CD14-positive monocyte (primary cell): ENCODE data around the gene IFT122. TPM values are rescaled to one million over a fixed set of nuclear protein-coding genes. Genes with fewer than 3 reads are reported as not detected.
"Not testable (repeated sequence)": the region's sequence is repeated elsewhere in the genome, so short reads cannot be mapped to it uniquely, and the experiment has no call there.

Source experiments
- DNase-seq, 3 donors: peaks; one replicate each; pipeline ENCODE4 v3.0.0-alpha.2; 2011 to 2022
- H2AFZ ChIP-seq: 2 replicates; pipeline ENCODE4 v1.6.0; 2012; ENCODE audit warnings: mild to moderate bottlenecking, low read depth, low read length, inconsistent platforms; ENCODE audit not compliant: insufficient read depth, poor library complexity, severe bottlenecking
- H3K27ac ChIP-seq, 2 donors: 1 replicate in 1 of 2; 2 replicates in 1 of 2; pipeline ENCODE4 v1.5.1; 2012 to 2013; ENCODE audit warnings: low read length in 2 of 2, control low read depth in 1 of 2, inconsistent platforms in 1 of 2, low read depth in 1 of 2, mild to moderate bottlenecking in 1 of 2
- H3K27me3 ChIP-seq, 2 donors: one replicate each; pipeline versions ENCODE4 v1.6.0 to v1.6.1; 2011 to 2013; ENCODE audit warnings: low read length in 2 of 2; ENCODE audit not compliant: control insufficient read depth in 2 of 2, insufficient read depth in 2 of 2
- H3K36me3 ChIP-seq, 2 donors: replicated peaks in 1 of 2; 1 replicate in 1 of 2; 2 replicates in 1 of 2; pipeline versions ENCODE4 v1.5.1 to v1.6.1; 2012 to 2013; ENCODE audit warnings: low read length in 2 of 2, control low read depth in 1 of 2, inconsistent platforms in 1 of 2, mild to moderate bottlenecking in 1 of 2; ENCODE audit not compliant: insufficient read depth in 2 of 2, control insufficient read depth in 1 of 2
- H3K4me1 ChIP-seq, 2 donors: 1 replicate in 1 of 2; 2 replicates in 1 of 2; pipeline versions ENCODE4 v1.5.1 to v1.6.1; 2012 to 2013; ENCODE audit warnings: low read length in 2 of 2, control low read depth in 1 of 2, inconsistent platforms in 1 of 2, mild to moderate bottlenecking in 1 of 2, moderate library complexity in 1 of 2; ENCODE audit not compliant: insufficient read depth in 2 of 2, control insufficient read depth in 1 of 2
- H3K4me2 ChIP-seq: replicated peaks from 2 replicates; pipeline ENCODE3; 2012; ENCODE audit warnings: low read length, moderate library complexity, mild to moderate bottlenecking; ENCODE audit not compliant: poor library complexity, severe bottlenecking; ENCODE audit errors: extremely low read depth
- H3K4me3 ChIP-seq, 3 experiments: fragments of 200-600 bp in 1 of 3; sonication (generic) in 1 of 3; replicated peaks in 1 of 3; 1 replicate in 2 of 3; 2 replicates in 1 of 3; pipeline ENCODE4 v1.5.1; 2011 to 2013; ENCODE audit warnings: low read length in 3 of 3, mild to moderate bottlenecking in 3 of 3, control low read depth in 2 of 3, low read depth in 2 of 3, inconsistent platforms in 1 of 3, moderate library complexity in 1 of 3
- H3K79me2 ChIP-seq: 2 replicates; pipeline ENCODE4 v1.6.0; 2012; ENCODE audit warnings: mild to moderate bottlenecking, control low read depth, inconsistent platforms, low read length, moderate library complexity; ENCODE audit not compliant: insufficient read depth
- H3K9ac ChIP-seq: 2 replicates; pipeline ENCODE4 v1.6.0; 2017; ENCODE audit warnings: low read length, mild to moderate bottlenecking; ENCODE audit not compliant: insufficient read depth, poor library complexity, severe bottlenecking
- H3K9me3 ChIP-seq, 2 donors: replicated peaks in 1 of 2; 1 replicate in 1 of 2; 2 replicates in 1 of 2; pipeline versions ENCODE4 v1.5.1 to v1.6.1; 2012 to 2013; ENCODE audit warnings: low read length in 2 of 2, control low read depth in 1 of 2; ENCODE audit not compliant: control insufficient read depth in 1 of 2, insufficient read depth in 1 of 2
- H4K20me1 ChIP-seq: 2 replicates; pipeline ENCODE4 v1.6.0; 2012; ENCODE audit warnings: mild to moderate bottlenecking, low read length, control low read depth, moderate library complexity; ENCODE audit not compliant: insufficient read depth
- H3K27ac Mint-ChIP-seq, 7 donors: one replicate each; pipeline ENCODE4 v1.8.0; 2020; ENCODE audit warnings: mild to moderate bottlenecking in 7 of 7, mixed read lengths in 7 of 7, moderate library complexity in 6 of 7, inconsistent platforms in 2 of 7
- H3K27me3 Mint-ChIP-seq, 3 donors: one replicate each; pipeline ENCODE4 v1.8.0; 2021 to 2022; ENCODE audit warnings: low read depth in 3 of 3, mild to moderate bottlenecking in 3 of 3, mixed read lengths in 3 of 3, moderate library complexity in 3 of 3, inconsistent platforms in 1 of 3
- H3K36me3 Mint-ChIP-seq, 2 donors: one replicate each; pipeline ENCODE4 v1.8.0; 2020; ENCODE audit warnings: mixed read lengths in 2 of 2, inconsistent platforms in 1 of 2, mild to moderate bottlenecking in 1 of 2
- H3K4me1 Mint-ChIP-seq: one replicate; pipeline ENCODE4 v1.8.0; 2020; ENCODE audit warnings: mild to moderate bottlenecking, mixed read lengths
- H3K4me3 Mint-ChIP-seq, 2 donors: one replicate each; pipeline ENCODE4 v1.8.0; 2020; ENCODE audit warnings: mild to moderate bottlenecking in 2 of 2, mixed read lengths in 2 of 2, moderate library complexity in 1 of 2
- H3K9me3 Mint-ChIP-seq, 7 donors: one replicate each; pipeline ENCODE4 v1.8.0; 2020 to 2022; ENCODE audit warnings: mixed read lengths in 7 of 7, mild to moderate bottlenecking in 6 of 7, moderate library complexity in 6 of 7, inconsistent platforms in 2 of 7
- CTCF ChIP-seq: fragments of 200-600 bp; IDR thresholded peaks from one replicate; pipeline ENCODE4 v1.8.0; 2022; ENCODE audit warnings: antibody characterized with exemption, mild to moderate bottlenecking
- WGBS: methylation state at CpG from one replicate; pipeline ENCODE4 v1.1.5; 2013; ENCODE audit warnings: missing lambda C conversion rate; ENCODE audit not compliant: insufficient coverage; 5-methylcytosine and 5-hydroxymethylcytosine counted together
- intact Hi-C, 2 donors: fragments of 100-400 bp; cut with micrococcal nuclease; formaldehyde crosslinking; loops; one replicate each; pipeline versions ENCODE4 v1.15.0 to v1.15.1; 2023
- polyA minus RNA-seq: library from RNA; depleted of rRNA, polyadenylated mRNA; stranded (reverse); fragments of >200 nt; gene quantifications from 2 replicates; pipeline ENCODE4 v1.2.3, GENCODE V29; 2012
- polyA plus RNA-seq, 3 donors: library from polyadenylated mRNA; depleted of rRNA in 1 of 3; unstranded in 2 of 3; stranded (reverse) in 1 of 3; fragments of 300-500 nt in 2 of 3; fragments of >200 nt in 1 of 3; fragmentation: Illumina TruSeq in 2 of 3; gene quantifications; 1 replicate in 2 of 3; 2 replicates in 1 of 3; pipeline ENCODE4 v1.2.3, GENCODE V29; 2012 to 2021
- total RNA-seq, 12 experiments: library from RNA in 1 of 12; stranded (reverse) in 1 of 12; fragments of 120-200 nt in 1 of 12; gene quantifications; one replicate each; pipeline ENCODE4 v1.2.4 and lab custom pipeline; 2013 to 2026; ENCODE audit warnings: mixed read lengths in 6 of 12, inconsistent platforms in 1 of 12

IFT122 gene
- 5.9 TPM for total RNA-seq (2013)
- 10 to 100 TPM in 1 of 3 donors, 1 to 10 TPM in 2; 3.3 to 12.2 (median 3.6) TPM for polyA plus RNA-seq
- 7.6 and 9.0 TPM in 2 replicates for polyA minus RNA-seq
- total RNA-seq (lab: John Stamatoyannopoulos, UW) = 3.9 to 26.0 (median 11.9) reads per million in 11 experiments

- Histone ChIP-seq H3K4me3 (peak within 1 kb of the TSS; percentile 95 to 99 (median 99)), H3K4me1 (peaks cover 68 to 83% of the 10 kb centered on the region in 2 donors), H4K20me1 (peaks cover 33% of the 10 kb centered on the region), H2AFZ (peak within 1 kb of the TSS; percentile 94), H3K27me3 (no peaks in the 10 kb centered on the region), H3K27ac (peak within 1 kb of the TSS; percentile 97), H3K4me2 (peak within 1 kb of the TSS; percentile 90), H3K9me3 (no peaks in the 10 kb centered on the region), H3K9ac (peak within 1 kb of the TSS; percentile 87), H3K36me3 (peaks cover 26 to 32% of the 10 kb centered on the region in 2 donors), H3K79me2 (peaks cover 72% of the 10 kb centered on the region)
- WGBS = under 1% methylated on average over 72 of the region's 75 CpGs
- Mint-ChIP-seq H3K36me3 (peaks cover 24 to 37% of the 10 kb centered on the region in 2 donors), H3K4me3 (peak within 1 kb of the TSS; percentile 93 to 97), H3K27me3 (peaks cover 0 to 2% (median 0%) of the 10 kb centered on the region in 3 donors), H3K4me1 (peaks cover 81% of the 10 kb centered on the region), H3K27ac (peak within 1 kb of the TSS; percentile 97 to 99 (median 98)), H3K9me3 (no peaks in the 10 kb centered on the region)
- TF ChIP-seq CTCF = no peak
- intact Hi-C loops = loop anchor here in 1 of 2 donors (5.0 kb wide), 1 partner anchor 38 kb away; no protein-coding TSS in a partner anchor
- peak; percentile 99 for DNase-seq
Measured at GRCh38 chr3:129439817-129440617, at the start of gene IFT122, which contains the start of gene MBD4. Gene IFT122, plus strand, starts transcription at chr3:129440224. Its CDS starts 107 bp downstream, at chr3:129440331. Gene MBD4, minus strand, starts transcription at chr3:129439948. Its CDS starts 115 bp downstream, at chr3:129439833.

- WGBS = no CpG with 5 or more reads among the region's 4 CpGs
- H3K4me3 ChIP-seq, intact Hi-C loops, H3K9me3 Mint-ChIP-seq, H3K4me3 Mint-ChIP-seq, H2AFZ ChIP-seq, H3K4me1 Mint-ChIP-seq, H3K27ac Mint-ChIP-seq, H3K4me2 ChIP-seq, H3K27me3 ChIP-seq, H3K4me1 ChIP-seq, H3K9me3 ChIP-seq, DNase-seq, H3K9ac ChIP-seq, H3K27ac ChIP-seq, H3K27me3 Mint-ChIP-seq: not testable (repeated sequence)
- peaks cover 26% of the 10 kb centered on the region for H4K20me1 ChIP-seq
- peaks cover 79 to 90% of the 10 kb centered on the region in 2 donors for H3K36me3 Mint-ChIP-seq
- H3K79me2 ChIP-seq = peaks cover 20% of the 10 kb centered on the region
- H3K36me3 ChIP-seq = peaks cover 75 to 100% of the 10 kb centered on the region in 2 donors
Measured at GRCh38 chr3:129391583-129391982, 48.4 kb upstream of the IFT122 start.

GRCh38 chr3:129392106-129392887 is 47.7 kb upstream of the IFT122 start:
- not testable (repeated sequence) for H3K27ac Mint-ChIP-seq
- H3K36me3 Mint-ChIP-seq = peaks cover 79 to 90% of the 10 kb centered on the region in 2 donors

More at GRCh38 chr3:129392106-129392887, 47.7 kb upstream of the IFT122 start:
- H3K27ac ChIP-seq, H3K27me3 ChIP-seq, H3K4me3 Mint-ChIP-seq, H3K4me2 ChIP-seq, H3K27me3 Mint-ChIP-seq, H3K9me3 ChIP-seq, H2AFZ ChIP-seq, H3K9ac ChIP-seq, H3K4me1 ChIP-seq, H3K4me1 Mint-ChIP-seq, H3K9me3 Mint-ChIP-seq, DNase-seq, H3K4me3 ChIP-seq, intact Hi-C loops: not testable (repeated sequence)
- H3K79me2 ChIP-seq = peaks cover 28% of the 10 kb centered on the region
- WGBS = 100% methylated on average over 2 of the region's 8 CpGs
- peaks cover 71 to 100% of the 10 kb centered on the region in 2 donors for H3K36me3 ChIP-seq
- peaks cover 32% of the 10 kb centered on the region for H4K20me1 ChIP-seq
